Upper lobe of left lung (tissue), 6 donors: ENCODE data around the gene ATP2B2. TPM values are rescaled to one million over a fixed set of nuclear protein-coding genes. Genes with fewer than 3 reads are reported as not detected.

Source experiments
- ATAC-seq, 2 donors: fragments of 200-7000 bp; cut with Tn5 transposase; one replicate each; pipeline ENCODE4 v1.9.1; 2022; ENCODE audit warnings: mild to moderate bottlenecking in 2 of 2, moderate library complexity in 2 of 2; ENCODE audit not compliant: low FRiP score in 2 of 2
- DNase-seq, 2 donors: peaks; one replicate each; pipeline ENCODE4 v3.0.0-alpha.2; 2019 to 2020
- H3K27ac ChIP-seq, 4 donors: fragments of 200-600 bp; sonication (generic); one replicate each; pipeline ENCODE4 v1.5.1; 2016 to 2019
- H3K27me3 ChIP-seq, 4 donors: fragments of 200-600 bp; sonication (generic); one replicate each; pipeline ENCODE4 v1.5.1; 2017 to 2019
- H3K36me3 ChIP-seq, 4 donors: fragments of 200-600 bp; sonication (generic); one replicate each; pipeline ENCODE4 v1.5.1; 2016 to 2019
- H3K4me1 ChIP-seq, 4 donors: fragments of 200-600 bp; sonication (generic); one replicate each; pipeline ENCODE4 v1.5.1; 2018 to 2019
- H3K4me3 ChIP-seq, 4 donors: fragments of 200-600 bp; sonication (generic); one replicate each; pipeline ENCODE4 v1.5.1; 2017 to 2019; ENCODE audit warnings: mild to moderate bottlenecking in 2 of 4, moderate library complexity in 1 of 4
- H3K9me3 ChIP-seq, 4 donors: fragments of 200-600 bp; sonication (generic); one replicate each; pipeline ENCODE4 v1.5.1; 2018 to 2019
- EP300 ChIP-seq, 4 donors: sonication (generic); formaldehyde crosslinking; IDR thresholded peaks; one replicate each; pipeline ENCODE4 v1.5.1; 2017; ENCODE audit warnings: antibody characterized with exemption in 4 of 4, control low read depth in 2 of 4
- POLR2A ChIP-seq, 4 donors: fragments of 450-650 bp; IDR thresholded peaks; one replicate each; pipeline ENCODE4 v1.5.1; 2016 to 2017; ENCODE audit warnings: antibody characterized with exemption in 4 of 4, mild to moderate bottlenecking in 2 of 4
- POLR2AphosphoS5 ChIP-seq, 2 donors: sonication (generic); formaldehyde crosslinking; IDR thresholded peaks; one replicate each; pipeline ENCODE4 v1.5.1; 2017; ENCODE audit warnings: antibody characterized with exemption in 2 of 2
- WGBS, 2 donors: methylation state at CpG; one replicate each; pipeline ENCODE4 v1.1.5; 2017 to 2018; 5-methylcytosine and 5-hydroxymethylcytosine counted together
- total RNA-seq, 6 donors: library from RNA; depleted of rRNA in 4 of 6; stranded (reverse); fragments of >200 nt in 4 of 6; gene quantifications; one replicate each; pipeline versions ENCODE4 v1.1.0 to v1.2.1, GENCODE V29; 2016 to 2021
- TF ChIP-seq, protein P1 (sequence below), 6 experiments: fragments of 450-650 bp in 4 of 6; fragments of 200-600 bp in 2 of 6; sonication (generic) in 2 of 6; IDR thresholded peaks; one replicate each; pipeline ENCODE4 v1.5.1; 2016 to 2019; ENCODE audit warnings: antibody characterized with exemption in 6 of 6
- donor health status: DM: no; HTN: no; CAD: no; lungs with moderate emphysema.
- donor health status: DM: no; HTN: yes; CAD: no; lungs with severe emphysema.

ATP2B2 gene
- total RNA-seq, 6 donors from 2014 or later = 0.13 to 0.30 TPM; not detected in 4

GRCh38 chr3:10304905-10305304, 200.5 kb downstream of the ATP2B2 start:
- DNase-seq (no peak), ATAC-seq (no peak)

GRCh38 chr3:10303785-10304184, 201.6 kb downstream of the ATP2B2 start:
- no peak for DNase-seq
- no peak overlapping the region for H3K27ac ChIP-seq
- ATAC-seq = no peak
- no peak overlapping the region for H3K4me3 ChIP-seq
- 75 to 76% methylated on average over 5 to 8 of the region's 8 CpGs for WGBS, 2 donors
- H3K4me1 ChIP-seq = no peaks in the 10 kb centered on the region
- no peaks in the 10 kb centered on the region for H3K27me3 ChIP-seq
- H3K9me3 ChIP-seq = no peaks in the 10 kb centered on the region
- peaks cover 38 to 95% (median 78%) of the 10 kb centered on the region in 4 donors for H3K36me3 ChIP-seq
- TF ChIP-seq EP300 (IDR thresholded peaks at IDR 0.05) (no peak), POLR2A (IDR thresholded peaks at IDR 0.05) (no peak), POLR2AphosphoS5 (IDR thresholded peaks at IDR 0.05) (no peak)
- TF ChIP-seq, protein P1, sequence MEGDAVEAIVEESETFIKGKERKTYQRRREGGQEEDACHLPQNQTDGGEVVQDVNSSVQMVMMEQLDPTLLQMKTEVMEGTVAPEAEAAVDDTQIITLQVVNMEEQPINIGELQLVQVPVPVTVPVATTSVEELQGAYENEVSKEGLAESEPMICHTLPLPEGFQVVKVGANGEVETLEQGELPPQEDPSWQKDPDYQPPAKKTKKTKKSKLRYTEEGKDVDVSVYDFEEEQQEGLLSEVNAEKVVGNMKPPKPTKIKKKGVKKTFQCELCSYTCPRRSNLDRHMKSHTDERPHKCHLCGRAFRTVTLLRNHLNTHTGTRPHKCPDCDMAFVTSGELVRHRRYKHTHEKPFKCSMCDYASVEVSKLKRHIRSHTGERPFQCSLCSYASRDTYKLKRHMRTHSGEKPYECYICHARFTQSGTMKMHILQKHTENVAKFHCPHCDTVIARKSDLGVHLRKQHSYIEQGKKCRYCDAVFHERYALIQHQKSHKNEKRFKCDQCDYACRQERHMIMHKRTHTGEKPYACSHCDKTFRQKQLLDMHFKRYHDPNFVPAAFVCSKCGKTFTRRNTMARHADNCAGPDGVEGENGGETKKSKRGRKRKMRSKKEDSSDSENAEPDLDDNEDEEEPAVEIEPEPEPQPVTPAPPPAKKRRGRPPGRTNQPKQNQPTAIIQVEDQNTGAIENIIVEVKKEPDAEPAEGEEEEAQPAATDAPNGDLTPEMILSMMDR (IDR thresholded peaks at IDR 0.05) = no peak

More at GRCh38 chr3:10304905-10305304, 200.5 kb downstream of the ATP2B2 start:
- no peaks in the 10 kb centered on the region for H3K27me3 ChIP-seq
- no peak overlapping the region for H3K27ac ChIP-seq
- no peak for TF ChIP-seq EP300 (IDR thresholded peaks at IDR 0.05)
- TF ChIP-seq, protein P1 (IDR thresholded peaks at IDR 0.05) = no peak
- TF ChIP-seq POLR2AphosphoS5 (IDR thresholded peaks at IDR 0.05) = no peak
- TF ChIP-seq POLR2A (IDR thresholded peaks at IDR 0.05) = no peak
- no peak overlapping the region for H3K4me3 ChIP-seq
- H3K4me1 ChIP-seq = peaks cover 0 to 1% (median under 1%) of the 10 kb centered on the region in 4 donors
- 94% methylated on average over 8 of the region's 8 CpGs for WGBS, 2 donors
- H3K36me3 ChIP-seq = peaks cover 38 to 98% (median 78%) of the 10 kb centered on the region in 4 donors
- no peaks in the 10 kb centered on the region for H3K9me3 ChIP-seq

- Histone ChIP-seq H3K4me1 (no peaks in the 10 kb centered on the region), H3K36me3 (peaks cover 38 to 94% (median 79%) of the 10 kb centered on the region in 4 donors)
- no peak for ATAC-seq
Observed at GRCh38 chr3:10303105-10303504, 202.3 kb downstream of the ATP2B2 start.

DNA sequence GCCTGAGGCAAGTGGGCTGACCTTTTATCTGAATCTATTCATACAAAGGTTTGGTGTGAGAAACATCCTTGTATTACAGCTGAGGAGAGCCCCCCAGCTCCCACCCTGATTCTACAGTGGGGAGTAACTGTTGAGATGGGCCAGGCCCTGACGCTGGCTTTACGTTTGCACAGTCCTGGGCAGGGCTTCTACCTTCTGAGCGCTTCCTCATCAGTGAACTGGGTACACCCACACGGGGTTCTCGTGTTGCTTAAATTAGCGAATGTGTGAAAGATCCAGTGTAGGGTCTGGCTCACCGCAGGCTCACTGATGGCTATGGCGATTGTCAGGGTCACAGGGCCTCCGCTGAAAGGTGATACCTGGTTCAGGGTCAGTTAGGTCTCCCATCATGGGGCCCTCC, 205.3 kb downstream of the ATP2B2 start:
- H3K27me3 ChIP-seq = no peaks in the 10 kb centered on the region
- peaks cover 31 to 77% (median 63%) of the 10 kb centered on the region in 4 donors for H3K36me3 ChIP-seq
- no peaks in the 10 kb centered on the region for H3K4me1 ChIP-seq
- TF ChIP-seq, protein P1 (IDR thresholded peaks at IDR 0.05) = no peak
- TF ChIP-seq POLR2AphosphoS5 (IDR thresholded peaks at IDR 0.05) (no peak), POLR2A (IDR thresholded peaks at IDR 0.05) (no peak), EP300 (IDR thresholded peaks at IDR 0.05) (no peak)
- WGBS, 2 donors = 82 to 94% methylated on average over 9 of the region's 9 CpGs
- ATAC-seq (no peak), DNase-seq (no peak)
- H3K27ac ChIP-seq = no peak overlapping the region
- H3K9me3 ChIP-seq = no peaks in the 10 kb centered on the region
- H3K4me3 ChIP-seq = no peak overlapping the region

More at GRCh38 chr3:10303105-10303504, 202.3 kb downstream of the ATP2B2 start:
- Histone ChIP-seq H3K9me3 (no peaks in the 10 kb centered on the region), H3K4me3 (no peak overlapping the region), H3K27me3 (no peaks in the 10 kb centered on the region), H3K27ac (no peak overlapping the region)
- 92 to 94% methylated on average over 9 of the region's 9 CpGs for WGBS, 2 donors
- TF ChIP-seq POLR2AphosphoS5 (IDR thresholded peaks at IDR 0.05) (no peak), POLR2A (IDR thresholded peaks at IDR 0.05) (no peak), EP300 (IDR thresholded peaks at IDR 0.05) (no peak)
- TF ChIP-seq, protein P1 (IDR thresholded peaks at IDR 0.05) = no peak
- DNase-seq = no peak

DNA sequence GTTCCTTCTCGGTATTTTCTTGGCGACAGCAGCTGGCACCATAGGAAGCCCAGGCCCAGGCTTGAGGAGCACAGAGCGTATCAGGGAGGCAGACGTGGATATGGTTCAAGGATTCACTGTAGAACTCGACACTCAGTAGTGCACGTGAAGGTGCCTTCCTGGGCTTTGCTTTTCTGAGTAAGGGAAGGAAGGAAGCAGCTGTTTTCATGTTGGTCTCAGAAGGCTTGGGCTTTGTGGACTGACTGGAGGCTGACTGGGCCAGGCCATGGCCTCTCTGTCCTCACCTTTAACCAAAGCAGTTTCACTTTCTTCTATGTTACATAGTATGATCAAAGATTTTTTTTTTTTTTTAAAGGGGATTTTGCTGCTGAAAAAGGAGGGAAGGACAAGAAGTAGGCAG, 205.7 kb downstream of the ATP2B2 start:
- TF ChIP-seq POLR2A (IDR thresholded peaks at IDR 0.05) = no peak
- TF ChIP-seq, protein P1 (IDR thresholded peaks at IDR 0.05) = no peak
- no peak for TF ChIP-seq POLR2AphosphoS5 (IDR thresholded peaks at IDR 0.05)
- no peak for TF ChIP-seq EP300 (IDR thresholded peaks at IDR 0.05)
- peaks cover 27 to 73% (median 59%) of the 10 kb centered on the region in 4 donors for H3K36me3 ChIP-seq
- DNase-seq = no peak
- no peak for ATAC-seq
- no peaks in the 10 kb centered on the region for H3K4me1 ChIP-seq
- H3K27ac ChIP-seq = no peak overlapping the region
- H3K4me3 ChIP-seq = no peak overlapping the region
- H3K9me3 ChIP-seq = no peaks in the 10 kb centered on the region
- no peaks in the 10 kb centered on the region for H3K27me3 ChIP-seq
- 66 to 75% methylated on average over 6 of the region's 6 CpGs for WGBS, 2 donors
